Measurements from ENCODE around the gene SNRPN. TPM values are rescaled to one million over a fixed set of nuclear protein-coding genes. Genes with fewer than 3 reads are reported as not detected.

Gene SNRPN
- total RNA-seq, 1 donor, result 117 TPM

- no peak for DNase-seq (ENCODE audit: insufficient read length, low spot score, missing footprints)
- TF ChIP-seq, protein P1, sequence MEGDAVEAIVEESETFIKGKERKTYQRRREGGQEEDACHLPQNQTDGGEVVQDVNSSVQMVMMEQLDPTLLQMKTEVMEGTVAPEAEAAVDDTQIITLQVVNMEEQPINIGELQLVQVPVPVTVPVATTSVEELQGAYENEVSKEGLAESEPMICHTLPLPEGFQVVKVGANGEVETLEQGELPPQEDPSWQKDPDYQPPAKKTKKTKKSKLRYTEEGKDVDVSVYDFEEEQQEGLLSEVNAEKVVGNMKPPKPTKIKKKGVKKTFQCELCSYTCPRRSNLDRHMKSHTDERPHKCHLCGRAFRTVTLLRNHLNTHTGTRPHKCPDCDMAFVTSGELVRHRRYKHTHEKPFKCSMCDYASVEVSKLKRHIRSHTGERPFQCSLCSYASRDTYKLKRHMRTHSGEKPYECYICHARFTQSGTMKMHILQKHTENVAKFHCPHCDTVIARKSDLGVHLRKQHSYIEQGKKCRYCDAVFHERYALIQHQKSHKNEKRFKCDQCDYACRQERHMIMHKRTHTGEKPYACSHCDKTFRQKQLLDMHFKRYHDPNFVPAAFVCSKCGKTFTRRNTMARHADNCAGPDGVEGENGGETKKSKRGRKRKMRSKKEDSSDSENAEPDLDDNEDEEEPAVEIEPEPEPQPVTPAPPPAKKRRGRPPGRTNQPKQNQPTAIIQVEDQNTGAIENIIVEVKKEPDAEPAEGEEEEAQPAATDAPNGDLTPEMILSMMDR (IDR thresholded peaks at IDR 0.05; ENCODE audit: extremely low read depth, low read depth, low read length), result no peak
- Histone ChIP-seq H3K27me3 (ENCODE audit: insufficient read depth, low read length) (no peaks in the 10 kb centered on the region), H2AFZ (ENCODE audit: low read length) (no peak overlapping the region), H3K27ac (ENCODE audit: low read depth, low read length) (no peak overlapping the region), H3K79me2 (ENCODE audit: insufficient read depth, low read length) (no peaks in the 10 kb centered on the region), H3K4me2 (ENCODE audit: insufficient read depth, low read length) (no peak overlapping the region), H3K36me3 (ENCODE audit: insufficient read depth, low read length) (no peaks in the 10 kb centered on the region), H3K9me3 (ENCODE audit: low read depth, low read length) (no peaks in the 10 kb centered on the region), H4K20me1 (ENCODE audit: insufficient read depth, low read length) (no peaks in the 10 kb centered on the region), H3K4me3 (ENCODE audit: insufficient read depth, low read length) (no peak overlapping the region), H3K4me1 (ENCODE audit: insufficient read depth, low read length) (no peaks in the 10 kb centered on the region)
These were observed 6.3 kb upstream of the SNRPN start for GRCh38 chr15:24948495-24948894.

GRCh38 chr15:24955531-24955921, 739 bp downstream of the SNRPN start:
- TF ChIP-seq, protein P1 (IDR thresholded peaks at IDR 0.05; ENCODE audit: extremely low read depth, low read depth, low read length), result no peak
- H3K36me3 ChIP-seq (ENCODE audit: insufficient read depth, low read length), result no peaks in the 10 kb centered on the region
- peak overlapping the region; percentile 88 for H3K4me3 ChIP-seq (ENCODE audit: insufficient read depth, low read length)
- peak overlapping the region; percentile 90 for H2AFZ ChIP-seq (ENCODE audit: low read length)
- no peaks in the 10 kb centered on the region for H3K4me1 ChIP-seq (ENCODE audit: insufficient read depth, low read length)
- DNase-seq (ENCODE audit: insufficient read length, low spot score, missing footprints), result peak; percentile 57
- no peaks in the 10 kb centered on the region for H3K27me3 ChIP-seq (ENCODE audit: insufficient read depth, low read length)
- peaks cover 55% of the 10 kb centered on the region for H3K79me2 ChIP-seq (ENCODE audit: insufficient read depth, low read length)
- peaks cover 4% of the 10 kb centered on the region for H4K20me1 ChIP-seq (ENCODE audit: insufficient read depth, low read length)
- peak overlapping the region; percentile 87 for H3K4me2 ChIP-seq (ENCODE audit: insufficient read depth, low read length)
- H3K9me3 ChIP-seq (ENCODE audit: low read depth, low read length), result no peaks in the 10 kb centered on the region
- H3K27ac ChIP-seq (ENCODE audit: low read depth, low read length), result peak overlapping the region; percentile 82

DNA sequence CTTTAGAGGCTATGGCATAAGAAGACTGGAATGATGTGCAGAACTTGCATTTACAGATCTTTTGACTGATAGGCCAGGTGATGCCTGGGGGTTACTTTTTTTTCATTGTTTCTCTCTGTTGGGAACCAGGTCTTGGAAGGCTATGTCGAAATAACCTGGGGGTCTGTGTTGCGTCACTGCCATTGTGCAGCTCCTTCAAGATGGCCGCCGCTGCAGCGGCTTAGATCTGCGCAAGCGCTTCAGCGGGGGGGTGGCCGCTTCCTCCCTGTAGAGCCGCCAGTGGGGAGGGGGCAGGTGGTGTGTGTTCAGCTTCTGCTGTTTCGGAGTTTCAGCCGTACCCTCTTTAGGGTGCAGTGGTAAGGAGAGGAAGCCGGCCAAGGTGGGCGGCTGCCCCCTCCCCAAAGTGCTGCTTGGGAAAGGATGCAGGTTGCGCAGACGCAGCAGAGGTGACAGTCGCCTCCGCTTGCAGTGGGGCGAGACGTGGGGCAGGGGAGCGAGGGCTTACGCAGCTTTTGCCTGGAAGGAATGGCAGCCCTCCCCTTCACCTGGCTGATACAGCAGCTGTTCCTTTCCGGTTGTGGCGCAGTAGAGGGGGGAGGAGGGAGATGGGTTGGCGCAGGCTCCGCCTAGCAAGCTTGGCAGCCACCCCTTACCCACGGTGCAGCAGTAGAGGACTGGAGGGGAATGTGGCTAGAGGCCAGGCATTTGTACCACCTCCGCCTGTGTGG, 1.5 kb downstream of the SNRPN start:
- Histone ChIP-seq H3K27me3 (ENCODE audit: insufficient read depth, low read length) (no peaks in the 10 kb centered on the region), H3K4me2 (ENCODE audit: insufficient read depth, low read length) (peak overlapping the region; percentile 87), H3K4me3 (ENCODE audit: insufficient read depth, low read length) (peak overlapping the region; percentile 88), H3K9me3 (ENCODE audit: low read depth, low read length) (no peaks in the 10 kb centered on the region), H4K20me1 (ENCODE audit: insufficient read depth, low read length) (peaks cover 4% of the 10 kb centered on the region), H3K36me3 (ENCODE audit: insufficient read depth, low read length) (no peaks in the 10 kb centered on the region), H3K27ac (ENCODE audit: low read depth, low read length) (peak overlapping the region; percentile 82), H3K4me1 (ENCODE audit: insufficient read depth, low read length) (no peaks in the 10 kb centered on the region), H3K79me2 (ENCODE audit: insufficient read depth, low read length) (peaks cover 62% of the 10 kb centered on the region), H2AFZ (ENCODE audit: low read length) (peak overlapping the region; percentile 90)
- DNase-seq (ENCODE audit: insufficient read length, low spot score, missing footprints), result peak; percentile 74
- TF ChIP-seq, protein P1 (IDR thresholded peaks at IDR 0.05; ENCODE audit: extremely low read depth, low read depth, low read length), result no peak

DNA sequence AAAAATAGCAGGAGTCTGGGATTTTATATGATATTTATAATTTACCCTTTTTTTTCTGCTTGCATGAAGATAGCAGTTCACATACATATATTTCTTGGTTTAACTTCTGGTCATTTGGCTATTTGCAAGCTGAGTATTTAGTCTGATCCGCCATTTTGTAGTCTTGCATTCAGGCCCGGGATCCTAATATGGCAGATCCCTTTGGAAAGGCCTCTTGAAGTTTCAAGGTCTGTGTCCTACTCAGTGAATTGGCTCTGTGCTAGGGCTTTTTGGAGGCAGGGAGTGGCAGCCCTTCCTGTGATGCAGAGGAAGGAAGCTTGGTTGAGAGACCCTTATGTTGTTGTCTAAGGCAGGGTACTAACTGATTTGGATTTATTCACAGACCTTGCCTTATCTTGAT, 2.9 kb downstream of the SNRPN start:
- Histone ChIP-seq H3K36me3 (ENCODE audit: insufficient read depth, low read length) (peaks cover 6% of the 10 kb centered on the region), H3K4me1 (ENCODE audit: insufficient read depth, low read length) (no peaks in the 10 kb centered on the region), H2AFZ (ENCODE audit: low read length) (no peak overlapping the region), H3K79me2 (ENCODE audit: insufficient read depth, low read length) (peaks cover 68% of the 10 kb centered on the region), H3K4me3 (ENCODE audit: insufficient read depth, low read length) (no peak overlapping the region), H3K4me2 (ENCODE audit: insufficient read depth, low read length) (no peak overlapping the region), H3K27me3 (ENCODE audit: insufficient read depth, low read length) (no peaks in the 10 kb centered on the region), H3K27ac (ENCODE audit: low read depth, low read length) (no peak overlapping the region), H4K20me1 (ENCODE audit: insufficient read depth, low read length) (peaks cover 4% of the 10 kb centered on the region), H3K9me3 (ENCODE audit: low read depth, low read length) (no peaks in the 10 kb centered on the region)
- TF ChIP-seq, protein P1 (IDR thresholded peaks at IDR 0.05; ENCODE audit: extremely low read depth, low read depth, low read length), result no peak
- DNase-seq (ENCODE audit: insufficient read length, low spot score, missing footprints), result no peak
